K562 (cell line): Measurements from ENCODE around the gene SLC10A1. TPM values are rescaled to one million over a fixed set of nuclear protein-coding genes. Genes with fewer than 3 reads are reported as not detected.

Source experiments
- ATAC-seq: fragments of 200-7000 bp; cut with Tn5 transposase; 3 replicates; pipeline ENCODE4 v1.9.1; 2020; ENCODE audit warnings: moderate library complexity
- BruUV-seq: library from RNA; stranded (reverse); fragments of 400-500 nt; replicated peaks from 2 replicates; lab custom pipeline; 2021; lab: Mats Ljungman, UMichigan
- CTCF ChIA-PET: fragments of 300-600 bp; formaldehyde crosslinking; extraction: SDS; loops from one replicate; lab custom pipeline; 2021; ENCODE audit warnings: low intra/inter-chr PET ratio; lab: Yijun Ruan, JAX
- POLR2A ChIA-PET: fragments of 300-600, 350-650 bp; sonication (Branson Sonifier 250); formaldehyde crosslinking; extraction: SDS; loops from one replicate; lab custom pipeline; 2021; ENCODE audit warnings: antibody characterized with exemption, inconsistent platforms; lab: Yijun Ruan, JAX
- DNase-seq, 4 experiments: peaks; one replicate each; pipeline versions ENCODE4 v3.0.0 to v3.0.0-alpha.2; 2011 to 2018; ENCODE audit warnings: low spot score in 3 of 4, mixed read lengths in 3 of 4; ENCODE audit errors: extremely low read depth in 1 of 4
- FAIRE-seq: peaks from 2 replicates; lab custom pipeline; 2011; peaks lifted over from hg19 to GRCh38; lab: Jason Lieb, UNC
- H2AFZ ChIP-seq: 2 replicates; pipeline ENCODE4 v1.6.0; 2011; ENCODE audit warnings: low read depth, low read length, control low read depth, inconsistent platforms
- H3K27ac ChIP-seq: fragments of 200-600 bp; 3 replicates; pipeline ENCODE4 v1.8.0; 2011; ENCODE audit warnings: low read depth, mild to moderate bottlenecking, control low read depth, inconsistent platforms, low read length, moderate library complexity, mixed read lengths; ENCODE audit errors: extremely low read depth
- H3K27me3 ChIP-seq, 2 experiments: fragments of 300-600 bp in 1 of 2; 2 replicates in 1 of 2; 3 replicates in 1 of 2; pipeline versions ENCODE4 v1.6.0 to v1.8.0; 2011; ENCODE audit warnings: inconsistent platforms in 2 of 2, low read length in 2 of 2, mild to moderate bottlenecking in 1 of 2, mixed read lengths in 1 of 2, moderate library complexity in 1 of 2; ENCODE audit not compliant: control insufficient read depth in 2 of 2, insufficient read depth in 2 of 2
- H3K36me3 ChIP-seq: fragments of 300-600 bp; 3 replicates; pipeline ENCODE4 v1.8.0; 2011; ENCODE audit warnings: mild to moderate bottlenecking, low read length, inconsistent platforms; ENCODE audit not compliant: control insufficient read depth, insufficient read depth
- H3K4me1 ChIP-seq, 2 experiments: fragments of 200-600 bp in 1 of 2; replicated peaks in 1 of 2; 2 replicates in 1 of 2; 3 replicates in 1 of 2; pipeline versions ENCODE4 v1.5.1 to v1.8.0; 2011; ENCODE audit warnings: inconsistent platforms in 2 of 2, low read length in 2 of 2, mild to moderate bottlenecking in 1 of 2, mixed read lengths in 1 of 2, moderate library complexity in 1 of 2; ENCODE audit not compliant: control insufficient read depth in 2 of 2, insufficient read depth in 2 of 2
- H3K4me2 ChIP-seq: 2 replicates; pipeline ENCODE4 v1.6.1; 2011; ENCODE audit warnings: low read length, control low read depth, inconsistent platforms, mixed read lengths; ENCODE audit not compliant: insufficient read depth
- H3K4me3 ChIP-seq: fragments of 200-600 bp; sonication (generic), shearing (Covaris generic); 2 replicates; pipeline ENCODE4 v1.5.1; 2016; ENCODE audit warnings: control low read depth, inconsistent platforms
- H3K79me2 ChIP-seq: fragments of 200-600 bp; 3 replicates; pipeline ENCODE4 v1.8.0; 2011; ENCODE audit warnings: low read length, inconsistent platforms; ENCODE audit not compliant: control insufficient read depth, insufficient read depth
- H3K9ac ChIP-seq, 2 experiments: 2 replicates each; pipeline versions ENCODE4 v1.6.0 to v1.6.1; 2011; ENCODE audit warnings: low read depth in 2 of 2, low read length in 2 of 2, control low read depth in 1 of 2, inconsistent platforms in 1 of 2, mild to moderate bottlenecking in 1 of 2, mixed read lengths in 1 of 2; ENCODE audit not compliant: insufficient read depth in 1 of 2
- H3K9me1 ChIP-seq: one replicate; pipeline ENCODE4 v1.6.0; 2011; ENCODE audit warnings: inconsistent platforms, mild to moderate bottlenecking, low read length, moderate library complexity; ENCODE audit not compliant: control insufficient read depth, insufficient read depth
- H3K9me3 ChIP-seq: replicated peaks from 2 replicates; pipeline ENCODE4 v1.5.1; 2011; ENCODE audit warnings: low read depth, low read length, inconsistent platforms; ENCODE audit not compliant: control insufficient read depth, insufficient read depth
- H4K20me1 ChIP-seq: replicated peaks from 2 replicates; pipeline ENCODE4 v1.6.1; 2011; ENCODE audit warnings: low read length, inconsistent platforms, mixed read lengths; ENCODE audit not compliant: control insufficient read depth, insufficient read depth
- BRD9 ChIP-seq: fragments of 450-650 bp; IDR thresholded peaks from 2 replicates; pipeline ENCODE4 v1.6.1; 2018; ENCODE audit warnings: low read depth; ENCODE audit not compliant: partially characterized antibody
- HNRNPK ChIP-seq: fragments of 200-400 bp; formaldehyde crosslinking; IDR thresholded peaks from one replicate; pipeline ENCODE4 v1.6.1; 2018; ENCODE audit warnings: mild to moderate bottlenecking, low read depth, low read length; ENCODE audit not compliant: poor library complexity, severe bottlenecking
- POLR2AphosphoS5 ChIP-seq: IDR thresholded peaks from 2 replicates; pipeline ENCODE4 v1.6.1; 2011; ENCODE audit warnings: mild to moderate bottlenecking, low read depth, low read length, moderate library complexity; ENCODE audit not compliant: control insufficient read depth, insufficient read depth
- PTTG1 ChIP-seq: fragments of 450-650 bp; IDR thresholded peaks from 2 replicates; pipeline ENCODE4 v1.6.1; 2016; ENCODE audit warnings: low read depth, mild to moderate bottlenecking, missing genetic modification characterization, missing compliant biosample characterization
- ZBTB8A ChIP-seq: fragments of 450-650 bp; IDR thresholded peaks from 2 replicates; pipeline ENCODE4 v1.6.1; 2018; ENCODE audit warnings: mild to moderate bottlenecking, moderate library complexity; ENCODE audit not compliant: partially characterized antibody
- ZNF124 ChIP-seq: sonication (generic); formaldehyde crosslinking; IDR thresholded peaks from 2 replicates; pipeline ENCODE4 v1.8.1; 2022; ENCODE audit warnings: missing genetic modification reagents
- ZNF507 ChIP-seq: conservative IDR thresholded peaks from 2 replicates; pipeline ENCODE4 v1.6.1; 2017; ENCODE audit warnings: missing genetic modification characterization, missing compliant biosample characterization
- WGBS: fragments of 100-300 bp; shearing (Covaris generic); methylation state at CpG from one replicate; pipeline ENCODE4 v1.1.6; 2016; ENCODE audit warnings: low coverage, mixed read lengths; ENCODE audit not compliant: insufficient coverage; ENCODE audit errors: missing lambda C conversion rate; 5-methylcytosine and 5-hydroxymethylcytosine counted together
- in situ Hi-C: fragments of 300-500 bp; cut with MboI; formaldehyde crosslinking; loops from 4 replicates; pipeline ENCODE4 v1.15.0; 2018; ENCODE audit warnings: inconsistent platforms, mixed read lengths
- intact Hi-C: fragments of 100-400 bp; cut with micrococcal nuclease; formaldehyde crosslinking; loops from 2 replicates; pipeline ENCODE4 v1.14.2; 2022
- polyA plus RNA-seq, 8 experiments: library from polyadenylated mRNA; depleted of rRNA in 4 of 8; stranded (reverse) in 5 of 8; unstranded in 3 of 8; fragments of >200 nt; fragmentation: Nextera tagmentation in 2 of 8; fragmentation: Illumina TruSeq in 1 of 8; extraction: Ambion mirVana in 2 of 8; extraction: Trizol in 1 of 8; gene quantifications; 2 replicates each; pipeline versions ENCODE4 v1.2.1 to v1.2.3, GENCODE V29; 2011 to 2014; ENCODE audit warnings: inconsistent platforms in 1 of 8, missing spikeins in 1 of 8
- total RNA-seq, 7 experiments: library from RNA; depleted of rRNA in 6 of 7; stranded (reverse); fragments of >200 nt in 6 of 7; fragmentation: Illumina TruSeq in 2 of 7; extraction: Trizol in 2 of 7; gene quantifications; 2 replicates each; pipeline versions ENCODE4 v1.2.1 to v1.2.3, GENCODE V29; 2011 to 2021; ENCODE audit warnings: low replicate concordance in 1 of 7
- TF ChIP-seq, protein P1 (sequence below): IDR thresholded peaks from 2 replicates; pipeline ENCODE4 v1.6.1; 2011; ENCODE audit not compliant: insufficient read length; ENCODE audit errors: extremely low read depth

Gene SLC10A1
- total and polyA plus RNA-seq, 9 of the 15 experiments (the other 6 are each of a cell fraction or from before 2014, with no cell fraction given) = not detected

DNA sequence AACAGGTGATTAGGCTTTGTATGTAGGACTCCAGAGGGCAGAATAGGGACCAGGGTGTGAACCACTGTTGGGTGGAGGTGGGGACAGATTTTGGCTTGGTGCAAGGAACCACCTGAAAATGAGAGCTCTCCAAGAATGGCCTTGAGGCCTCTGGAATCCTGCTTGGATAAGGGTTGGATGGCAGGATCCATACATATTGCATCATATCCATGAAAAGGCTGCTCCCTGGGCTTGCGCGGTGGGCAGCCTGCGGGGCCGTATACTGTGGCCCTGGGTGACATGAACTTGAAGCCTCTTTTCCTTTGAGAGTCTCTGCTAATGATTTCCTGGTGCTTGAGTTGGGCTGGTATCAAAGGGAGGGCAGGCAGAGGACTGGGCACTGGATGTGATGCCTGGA is 1.3 kb upstream of the SLC10A1 start:
- Histone ChIP-seq H3K4me2 (no peak overlapping the region), H3K27me3 (no peaks in the 10 kb centered on the region; a peak in 1 of 5 replicates), H3K9me3 (no peaks in the 10 kb centered on the region), H3K36me3 (no peaks in the 10 kb centered on the region), H3K4me1 (peaks cover 0 to 6% of the 10 kb centered on the region in 2 experiments; a peak in 1 of 5 replicates), H2AFZ (no peak overlapping the region), H3K4me3 (no peak overlapping the region), H3K79me2 (no peaks in the 10 kb centered on the region), H3K9ac (no peak overlapping the region), H3K27ac (no peak overlapping the region), H3K9me1 (no peaks in the 10 kb centered on the region), H4K20me1 (no peaks in the 10 kb centered on the region)
- POLR2A ChIA-PET = interaction anchor here (0.7 kb wide), 1 partner anchor 31 kb away, joined by 4 read pairs; no protein-coding TSS in a partner anchor
- TF ChIP-seq ZNF507 (tag) = no peak
- TF ChIP-seq, protein P1, sequence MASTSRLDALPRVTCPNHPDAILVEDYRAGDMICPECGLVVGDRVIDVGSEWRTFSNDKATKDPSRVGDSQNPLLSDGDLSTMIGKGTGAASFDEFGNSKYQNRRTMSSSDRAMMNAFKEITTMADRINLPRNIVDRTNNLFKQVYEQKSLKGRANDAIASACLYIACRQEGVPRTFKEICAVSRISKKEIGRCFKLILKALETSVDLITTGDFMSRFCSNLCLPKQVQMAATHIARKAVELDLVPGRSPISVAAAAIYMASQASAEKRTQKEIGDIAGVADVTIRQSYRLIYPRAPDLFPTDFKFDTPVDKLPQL = no peak
- TF ChIP-seq BRD9 = no peak
- TF ChIP-seq POLR2AphosphoS5 = no peak
- no peak for TF ChIP-seq ZNF124 (CRISPR knock-in tag)
- TF ChIP-seq HNRNPK = no peak
- TF ChIP-seq PTTG1 = no peak
- no peak for TF ChIP-seq ZBTB8A
- no peak for DNase-seq
- CTCF ChIA-PET = no interaction called here
- intact Hi-C loops = no loop called here
- 48% methylated on average over 3 of the region's 4 CpGs for WGBS
- no TSS peak for BruUV-seq
- in situ Hi-C loops = no loop called here
- no peak for FAIRE-seq
- ATAC-seq = no peak
